A549 (cell line): ENCODE results near the gene SLC39A5. TPM values are rescaled to one million over a fixed set of nuclear protein-coding genes. Genes with fewer than 3 reads are reported as not detected.

ENCODE experiments used
- ATAC-seq, 2 experiments: fragments of 200-7000 bp in 1 of 2; fragments of >200 bp in 1 of 2; cut with Nextera tagmentation in 1 of 2; cut with Tn5 transposase in 1 of 2; 3 replicates each; pipeline versions ENCODE4 v1.8.0 to v1.9.1; 2018 to 2020; ENCODE audit warnings: mild to moderate bottlenecking in 1 of 2, moderate library complexity in 1 of 2
- CTCF ChIA-PET: fragments of 300-600 bp; sonication (Branson Sonifier 250); formaldehyde crosslinking; extraction: SDS; loops from one replicate; lab custom pipeline; 2021; ENCODE audit warnings: antibody characterized with exemption, inconsistent platforms; lab: Yijun Ruan, JAX
- POLR2A ChIA-PET: fragments of 350-600 bp; formaldehyde crosslinking; extraction: SDS; loops from one replicate; lab custom pipeline; 2021; ENCODE audit warnings: antibody characterized with exemption, inconsistent platforms; lab: Yijun Ruan, JAX
- DNase-seq, 2 experiments: peaks; one replicate each; pipeline versions ENCODE4 v3.0.0 to v3.0.0-alpha.2; 2011 to 2016; ENCODE audit warnings: low read depth in 1 of 2, low spot score in 1 of 2
- FAIRE-seq: peaks from 2 replicates; lab custom pipeline; 2011; peaks lifted over from hg19 to GRCh38; lab: Jason Lieb, UNC
- H3K27ac ChIP-seq, 2 experiments: fragments of >200 bp; sonication (Bioruptor Twin); formaldehyde crosslinking; 3 replicates each; pipeline ENCODE4 v1.5.1; 2016 to 2017
- H3K4me1 ChIP-seq: fragments of >200 bp; sonication (Bioruptor Twin); formaldehyde crosslinking; 3 replicates; pipeline ENCODE4 v1.6.1; 2016
- H3K4me2 ChIP-seq: fragments of >200 bp; sonication (Bioruptor Twin); formaldehyde crosslinking; 3 replicates; pipeline ENCODE4 v1.6.1; 2016
- H3K4me3 ChIP-seq: fragments of >200 bp; sonication (Bioruptor Twin); formaldehyde crosslinking; 3 replicates; pipeline ENCODE4 v1.5.1; 2016
- H3K9me3 ChIP-seq: fragments of >200 bp; sonication (Bioruptor Twin); formaldehyde crosslinking; 3 replicates; pipeline ENCODE4 v1.6.1; 2016
- BHLHE40 ChIP-seq: IDR thresholded peaks from 2 replicates; pipeline ENCODE4 v1.6.1; 2012; ENCODE audit warnings: low read depth, low read length, inconsistent platforms
- CBX2 ChIP-seq: fragments of 200-600 bp; sonication (generic); IDR thresholded peaks from 2 replicates; pipeline ENCODE4 v1.6.1; 2016; ENCODE audit warnings: low read depth, mild to moderate bottlenecking, borderline replicate concordance
- CHD2 ChIP-seq: fragments of 150-350 bp; IDR thresholded peaks from 2 replicates; pipeline ENCODE4 v1.6.1; 2014; ENCODE audit warnings: low read length; ENCODE audit not compliant: partially characterized antibody
- EHF ChIP-seq: fragments of 250-450 bp; sonication (Bioruptor Pico); IDR thresholded peaks from 2 replicates; pipeline ENCODE4 v1.5.0; 2020; ENCODE audit warnings: mild to moderate bottlenecking
- EHMT2 ChIP-seq: fragments of 200-600 bp; sonication (generic); IDR thresholded peaks from 2 replicates; pipeline ENCODE4 v1.6.1; 2016; ENCODE audit warnings: antibody characterized with exemption, low read depth, mild to moderate bottlenecking, moderate library complexity
- EP300 ChIP-seq, 2 experiments: fragments of >200 bp; sonication (Bioruptor Twin); formaldehyde crosslinking; IDR thresholded peaks; 2 replicates in 1 of 2; 3 replicates in 1 of 2; pipeline ENCODE4 v1.6.1; 2016 to 2017
- ESRRA ChIP-seq: fragments of 150-350 bp; IDR thresholded peaks from 2 replicates; pipeline ENCODE4 v1.6.1; 2014; ENCODE audit warnings: mild to moderate bottlenecking, low read length, borderline replicate concordance
- FOSB ChIP-seq: fragments of 250-450 bp; sonication (Bioruptor Pico); IDR thresholded peaks from 2 replicates; pipeline ENCODE4 v1.5.0; 2020; ENCODE audit warnings: mild to moderate bottlenecking, moderate library complexity
- FOSL2 ChIP-seq, 2 experiments: fragments of 450-650 bp in 1 of 2; fragments of >200 bp in 1 of 2; sonication (Bioruptor Twin) in 1 of 2; formaldehyde crosslinking; IDR thresholded peaks; 2 replicates each; pipeline versions ENCODE4 v1.5.0 to v1.6.1; 2016 to 2020; ENCODE audit warnings: mild to moderate bottlenecking in 1 of 2, moderate library complexity in 1 of 2
- HEYL ChIP-seq: fragments of 250-450 bp; sonication (Bioruptor Pico); IDR thresholded peaks from 2 replicates; pipeline ENCODE4 v1.8.0; 2021; ENCODE audit warnings: mild to moderate bottlenecking, moderate library complexity
- HOXA7 ChIP-seq: fragments of 250-450 bp; sonication (Bioruptor Pico); IDR thresholded peaks from 2 replicates; pipeline ENCODE4 v1.5.0; 2020; ENCODE audit warnings: mild to moderate bottlenecking, moderate library complexity
- HOXB13 ChIP-seq: fragments of 250-450 bp; sonication (Bioruptor Pico); IDR thresholded peaks from 2 replicates; pipeline ENCODE4 v1.5.0; 2020; ENCODE audit warnings: low read depth, mild to moderate bottlenecking, moderate library complexity
- JUN ChIP-seq, 2 experiments: fragments of >200 bp; sonication (Bioruptor Twin); formaldehyde crosslinking; IDR thresholded peaks; 2 replicates in 1 of 2; 3 replicates in 1 of 2; pipeline ENCODE4 v1.6.1; 2016 to 2017
- KDM1A ChIP-seq: fragments of 200-600 bp; sonication (generic); IDR thresholded peaks from 2 replicates; pipeline ENCODE4 v1.6.1; 2016; ENCODE audit warnings: low read depth, mild to moderate bottlenecking
- MAZ ChIP-seq: fragments of 150-350 bp; IDR thresholded peaks from 2 replicates; pipeline ENCODE4 v1.6.1; 2014; ENCODE audit warnings: antibody characterized with exemption, low read depth, low read length, borderline replicate concordance
- PHF8 ChIP-seq: fragments of 200-600 bp; sonication (generic); IDR thresholded peaks from 2 replicates; pipeline ENCODE4 v1.6.1; 2016; ENCODE audit warnings: low read depth, mild to moderate bottlenecking, antibody characterized with exemption, moderate library complexity, borderline replicate concordance
- POLR2A ChIP-seq: IDR thresholded peaks from 2 replicates; pipeline ENCODE4 v1.6.1; 2012; ENCODE audit warnings: mild to moderate bottlenecking, low read length
- RAD21 ChIP-seq, 2 experiments: fragments of >200 bp in 1 of 2; sonication (Bioruptor Twin) in 1 of 2; formaldehyde crosslinking in 1 of 2; IDR thresholded peaks in 1 of 2; conservative IDR thresholded peaks in 1 of 2; 2 replicates in 1 of 2; 3 replicates in 1 of 2; pipeline ENCODE4 v1.6.1; 2012 to 2018; ENCODE audit warnings: inconsistent platforms in 1 of 2
- RCOR1 ChIP-seq: fragments of 150-350 bp; IDR thresholded peaks from 2 replicates; pipeline ENCODE4 v1.6.1; 2014; ENCODE audit warnings: antibody characterized with exemption, low read length, low read depth
- RFX5 ChIP-seq: fragments of 450-650 bp; IDR thresholded peaks from 2 replicates; pipeline ENCODE4 v1.7.1; 2014; ENCODE audit warnings: antibody characterized with exemption, mild to moderate bottlenecking, moderate library complexity
- SMC3 ChIP-seq: fragments of >200 bp; sonication (Bioruptor Twin); formaldehyde crosslinking; IDR thresholded peaks from 3 replicates; pipeline ENCODE4 v1.6.1; 2018; ENCODE audit warnings: inconsistent platforms
- SREBF2 ChIP-seq: fragments of 450-650 bp; IDR thresholded peaks from 2 replicates; pipeline ENCODE4 v1.6.1; 2014; ENCODE audit warnings: mild to moderate bottlenecking, moderate library complexity
- ZFP36 ChIP-seq: fragments of 450-650 bp; IDR thresholded peaks from 2 replicates; pipeline ENCODE4 v1.6.1; 2014; ENCODE audit warnings: borderline replicate concordance; ENCODE audit not compliant: partially characterized antibody
- ZNF302 ChIP-seq: fragments of 250-450 bp; sonication (Bioruptor Pico); IDR thresholded peaks from 2 replicates; pipeline ENCODE4 v1.9.0; 2021; ENCODE audit warnings: inconsistent platforms, mild to moderate bottlenecking, moderate library complexity
- ZSCAN20 ChIP-seq: fragments of 250-450 bp; sonication (Bioruptor Pico); IDR thresholded peaks from 2 replicates; pipeline ENCODE4 v1.8.0; 2022; ENCODE audit warnings: mild to moderate bottlenecking, moderate library complexity
- WGBS: methylation state at CpG from one replicate; pipeline ENCODE4 v1.1.6; 2017; ENCODE audit errors: missing lambda C conversion rate; 5-methylcytosine and 5-hydroxymethylcytosine counted together
- polyA plus RNA-seq, 4 experiments: library from polyadenylated mRNA; depleted of rRNA in 3 of 4; stranded (reverse); fragments of >200 nt; fragmentation: RNase III in 1 of 4; extraction: RNeasy Plus Mini Kit Qiagen cat#74134 plus additional on column Dnase treatment in 1 of 4; gene quantifications; 2 replicates in 3 of 4; 3 replicates in 1 of 4; pipeline ENCODE4 v1.2.3, GENCODE V29; 2011 to 2017
- TF ChIP-seq, protein P1 (sequence below): fragments of 150-350 bp; IDR thresholded peaks from 2 replicates; pipeline ENCODE4 v1.6.1; 2014; ENCODE audit warnings: low read depth, mild to moderate bottlenecking, low read length
- TF ChIP-seq, protein P2 (sequence below): fragments of 450-650 bp; IDR thresholded peaks from 2 replicates; pipeline ENCODE4 v1.6.1; 2014; ENCODE audit warnings: antibody characterized with exemption
- TF ChIP-seq, protein P3 (sequence below): fragments of >200 bp; sonication (Bioruptor Twin); formaldehyde crosslinking; IDR thresholded peaks from 3 replicates; pipeline ENCODE4 v1.5.1; 2016
- TF ChIP-seq, protein P4 (sequence below): IDR thresholded peaks from 2 replicates; pipeline ENCODE4 v1.6.1; 2012
- TF ChIP-seq, protein P5 (sequence below): fragments of >200 bp; sonication (Bioruptor Twin); formaldehyde crosslinking; IDR thresholded peaks from 3 replicates; pipeline ENCODE4 v1.6.1; 2016
- TF ChIP-seq, protein P6 (sequence below): fragments of >200 bp; sonication (Bioruptor Twin); formaldehyde crosslinking; IDR thresholded peaks from 2 replicates; pipeline ENCODE4 v1.6.1; 2016

SLC39A5 gene
- polyA plus RNA-seq, 2 of the 4 experiments (the other 2 are of a cell fraction), result 0.23 TPM; not detected in 1

DNA sequence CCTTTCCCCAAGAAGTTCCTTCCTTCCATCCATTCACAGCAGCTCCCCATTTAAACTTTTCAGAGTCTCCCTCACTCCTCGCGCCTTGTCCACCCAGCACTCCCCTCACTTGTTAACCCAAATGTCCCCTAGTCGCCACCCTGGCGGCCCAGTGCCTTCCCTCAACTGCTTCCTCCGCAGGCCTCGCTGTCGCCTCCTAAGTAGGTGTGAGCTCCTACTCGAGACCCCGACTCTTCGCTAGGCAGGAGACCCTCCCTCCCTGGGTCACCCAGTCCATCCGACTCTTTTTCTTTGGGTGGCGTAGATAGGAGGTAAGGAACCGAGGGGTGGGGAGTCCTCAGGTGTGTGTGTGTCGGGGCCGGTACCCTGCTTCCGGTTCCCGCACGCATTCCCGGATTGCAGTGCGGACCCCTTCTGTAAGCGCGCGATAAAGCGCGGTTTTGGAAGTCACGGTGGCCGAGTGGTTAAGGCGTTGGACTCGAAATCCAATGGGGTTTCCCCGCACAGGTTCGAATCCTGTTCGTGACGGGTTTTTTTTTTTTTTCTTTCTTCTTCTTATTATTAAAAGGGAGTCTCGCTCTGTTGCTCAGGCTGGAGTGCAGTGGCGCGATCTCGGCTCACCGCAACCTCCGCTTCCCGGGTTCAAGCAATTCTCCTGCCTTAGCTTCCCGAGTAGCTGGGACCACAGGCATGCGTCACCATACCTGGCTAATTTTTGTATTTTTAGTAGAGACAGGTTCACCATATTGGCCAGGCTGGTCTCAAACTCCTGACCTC is 39.7 kb upstream of the SLC39A5 start (continued):
- TF ChIP-seq SMC3 (0 out of 3 replicates have a peak, but pooled peaks have one; percentile 15), SREBF2 (peak; percentile 90), ZNF302 (CRISPR knock-in tag) (no peak), ZSCAN20 (CRISPR knock-in tag) (peak; percentile 73; the same call in 1 of the 2 replicates), EHMT2 (no peak), EP300 (IDR thresholded peaks at IDR 0.05) (no peak), CHD2 (no peak), RFX5 (no peak), EHF (no peak; the same call in 1 of the 2 replicates), FOSB (CRISPR knock-in tag) (0 out of 2 replicates have a peak, but pooled peaks have one; percentile 47), BHLHE40 (no peak), POLR2A (peak; percentile 30; the same call in 1 of the 2 replicates), KDM1A (no peak), HOXA7 (CRISPR knock-in tag) (no peak), CBX2 (no peak), PHF8 (peak; percentile 56; the same call in 1 of the 2 replicates), HEYL (CRISPR knock-in tag) (no peak)
- TF ChIP-seq, protein P1, sequence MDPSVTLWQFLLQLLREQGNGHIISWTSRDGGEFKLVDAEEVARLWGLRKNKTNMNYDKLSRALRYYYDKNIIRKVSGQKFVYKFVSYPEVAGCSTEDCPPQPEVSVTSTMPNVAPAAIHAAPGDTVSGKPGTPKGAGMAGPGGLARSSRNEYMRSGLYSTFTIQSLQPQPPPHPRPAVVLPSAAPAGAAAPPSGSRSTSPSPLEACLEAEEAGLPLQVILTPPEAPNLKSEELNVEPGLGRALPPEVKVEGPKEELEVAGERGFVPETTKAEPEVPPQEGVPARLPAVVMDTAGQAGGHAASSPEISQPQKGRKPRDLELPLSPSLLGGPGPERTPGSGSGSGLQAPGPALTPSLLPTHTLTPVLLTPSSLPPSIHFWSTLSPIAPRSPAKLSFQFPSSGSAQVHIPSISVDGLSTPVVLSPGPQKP, result 0 out of 2 replicates have a peak, but pooled peaks have one; percentile 62
- TF ChIP-seq, protein P2, sequence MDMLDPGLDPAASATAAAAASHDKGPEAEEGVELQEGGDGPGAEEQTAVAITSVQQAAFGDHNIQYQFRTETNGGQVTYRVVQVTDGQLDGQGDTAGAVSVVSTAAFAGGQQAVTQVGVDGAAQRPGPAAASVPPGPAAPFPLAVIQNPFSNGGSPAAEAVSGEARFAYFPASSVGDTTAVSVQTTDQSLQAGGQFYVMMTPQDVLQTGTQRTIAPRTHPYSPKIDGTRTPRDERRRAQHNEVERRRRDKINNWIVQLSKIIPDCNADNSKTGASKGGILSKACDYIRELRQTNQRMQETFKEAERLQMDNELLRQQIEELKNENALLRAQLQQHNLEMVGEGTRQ, result no peak
- TF ChIP-seq, protein P3, sequence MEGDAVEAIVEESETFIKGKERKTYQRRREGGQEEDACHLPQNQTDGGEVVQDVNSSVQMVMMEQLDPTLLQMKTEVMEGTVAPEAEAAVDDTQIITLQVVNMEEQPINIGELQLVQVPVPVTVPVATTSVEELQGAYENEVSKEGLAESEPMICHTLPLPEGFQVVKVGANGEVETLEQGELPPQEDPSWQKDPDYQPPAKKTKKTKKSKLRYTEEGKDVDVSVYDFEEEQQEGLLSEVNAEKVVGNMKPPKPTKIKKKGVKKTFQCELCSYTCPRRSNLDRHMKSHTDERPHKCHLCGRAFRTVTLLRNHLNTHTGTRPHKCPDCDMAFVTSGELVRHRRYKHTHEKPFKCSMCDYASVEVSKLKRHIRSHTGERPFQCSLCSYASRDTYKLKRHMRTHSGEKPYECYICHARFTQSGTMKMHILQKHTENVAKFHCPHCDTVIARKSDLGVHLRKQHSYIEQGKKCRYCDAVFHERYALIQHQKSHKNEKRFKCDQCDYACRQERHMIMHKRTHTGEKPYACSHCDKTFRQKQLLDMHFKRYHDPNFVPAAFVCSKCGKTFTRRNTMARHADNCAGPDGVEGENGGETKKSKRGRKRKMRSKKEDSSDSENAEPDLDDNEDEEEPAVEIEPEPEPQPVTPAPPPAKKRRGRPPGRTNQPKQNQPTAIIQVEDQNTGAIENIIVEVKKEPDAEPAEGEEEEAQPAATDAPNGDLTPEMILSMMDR, result no peak
- TF ChIP-seq, protein P4, sequence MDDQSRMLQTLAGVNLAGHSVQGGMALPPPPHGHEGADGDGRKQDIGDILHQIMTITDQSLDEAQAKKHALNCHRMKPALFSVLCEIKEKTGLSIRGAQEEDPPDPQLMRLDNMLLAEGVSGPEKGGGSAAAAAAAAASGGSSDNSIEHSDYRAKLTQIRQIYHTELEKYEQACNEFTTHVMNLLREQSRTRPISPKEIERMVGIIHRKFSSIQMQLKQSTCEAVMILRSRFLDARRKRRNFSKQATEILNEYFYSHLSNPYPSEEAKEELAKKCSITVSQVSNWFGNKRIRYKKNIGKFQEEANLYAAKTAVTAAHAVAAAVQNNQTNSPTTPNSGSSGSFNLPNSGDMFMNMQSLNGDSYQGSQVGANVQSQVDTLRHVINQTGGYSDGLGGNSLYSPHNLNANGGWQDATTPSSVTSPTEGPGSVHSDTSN, result no peak
- TF ChIP-seq, protein P5, sequence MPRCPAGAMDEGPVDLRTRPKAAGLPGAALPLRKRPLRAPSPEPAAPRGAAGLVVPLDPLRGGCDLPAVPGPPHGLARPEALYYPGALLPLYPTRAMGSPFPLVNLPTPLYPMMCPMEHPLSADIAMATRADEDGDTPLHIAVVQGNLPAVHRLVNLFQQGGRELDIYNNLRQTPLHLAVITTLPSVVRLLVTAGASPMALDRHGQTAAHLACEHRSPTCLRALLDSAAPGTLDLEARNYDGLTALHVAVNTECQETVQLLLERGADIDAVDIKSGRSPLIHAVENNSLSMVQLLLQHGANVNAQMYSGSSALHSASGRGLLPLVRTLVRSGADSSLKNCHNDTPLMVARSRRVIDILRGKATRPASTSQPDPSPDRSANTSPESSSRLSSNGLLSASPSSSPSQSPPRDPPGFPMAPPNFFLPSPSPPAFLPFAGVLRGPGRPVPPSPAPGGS, result no peak

DNA sequence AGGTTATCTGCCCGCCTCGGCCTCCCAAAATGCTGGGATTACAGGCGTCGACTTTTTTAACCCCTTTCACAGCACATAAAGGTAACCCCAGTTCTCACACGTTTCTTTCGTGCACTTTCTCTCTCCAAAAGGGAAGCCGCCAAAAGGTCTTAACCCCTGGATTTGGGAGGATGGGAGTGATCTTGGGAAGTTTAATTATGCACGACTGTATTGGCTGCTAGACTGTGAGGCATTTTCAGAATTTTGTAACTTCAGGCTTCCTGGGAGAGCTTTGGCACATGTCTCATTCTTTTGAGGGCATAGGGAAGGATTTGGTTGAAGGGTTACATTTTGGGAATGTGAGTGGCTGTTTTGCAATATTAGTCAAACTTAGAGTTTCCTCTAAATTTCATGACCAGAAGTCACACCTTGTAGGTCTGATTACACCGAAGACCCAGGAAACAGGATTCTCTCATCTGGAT is 39.1 kb upstream of the SLC39A5 start:
- Histone ChIP-seq H3K9me3 (no peaks in the 10 kb centered on the region), H3K4me1 (peaks cover 13% of the 10 kb centered on the region), H3K4me2 (peak overlapping the region; percentile 74), H3K27ac (peak overlapping the region; percentile 83 to 99), H3K4me3 (peak overlapping the region; percentile 81)
- FAIRE-seq, result no peak
- CTCF ChIA-PET, result interaction anchor here (0.5 to 6.8 kb wide), 17 partner anchors 8 to 273 kb away, joined by 3 to 204 read pairs (median 13); partner anchors contain the start of genes ANKRD52, CNPY2, CS and ESYT1
- peak; percentile 16 to 33 for DNase-seq
- TF ChIP-seq KDM1A (no peak), RCOR1 (no peak), ZFP36 (no peak), ESRRA (no peak), EHMT2 (no peak), FOSB (CRISPR knock-in tag) (no peak), RAD21 (conservative IDR thresholded peaks at IDR 0.05 in 1 of 2, IDR thresholded peaks at IDR 0.05 in 1 of 2) (no peak), MAZ (no peak), ZNF302 (CRISPR knock-in tag) (no peak), FOSL2 (IDR thresholded peaks at IDR 0.05) (no peak), FOSL2 (CRISPR knock-in tag; IDR thresholded peaks at IDR 0.05) (no peak), BHLHE40 (no peak), JUN (IDR thresholded peaks at IDR 0.05) (no peak), HOXB13 (no peak)
- TF ChIP-seq, protein P6, sequence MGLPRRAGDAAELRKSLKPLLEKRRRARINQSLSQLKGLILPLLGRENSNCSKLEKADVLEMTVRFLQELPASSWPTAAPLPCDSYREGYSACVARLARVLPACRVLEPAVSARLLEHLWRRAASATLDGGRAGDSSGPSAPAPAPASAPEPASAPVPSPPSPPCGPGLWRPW, result no peak
- WGBS, result 36% methylated on average over 9 of the region's 9 CpGs
- POLR2A ChIA-PET, result interaction anchor here (0.7 to 0.8 kb wide), 3 partner anchors 42 to 277 kb away, joined by 3 to 5 read pairs (median 4); no protein-coding TSS in a partner anchor
- ATAC-seq, result no peak
